HepG2 (cell line): ENCODE data around the gene MPST.

Source experiments
- JUNB ChIP-seq: sonication (generic); formaldehyde crosslinking; IDR thresholded peaks from 2 replicates; pipeline ENCODE4 v1.8.0; 2022; ENCODE audit warnings: missing genetic modification reagents, mild to moderate bottlenecking, borderline replicate concordance
- MAFF ChIP-seq: IDR thresholded peaks from 2 replicates; pipeline ENCODE4 v1.6.1; 2011; ENCODE audit warnings: low read depth, low read length, improper control_type of control experiment

GRCh38 chr22:37002633-37003032 lies 16.9 kb upstream of the MPST start:
- TF ChIP-seq JUNB, result no peak
- TF ChIP-seq MAFF, result no peak
